ENCODE measurements around the gene PIK3R3. TPM values are rescaled to one million over a fixed set of nuclear protein-coding genes. Genes with fewer than 3 reads are reported as not detected.

PIK3R3 gene
- total and polyA plus RNA-seq, 7 donors = 6.7 to 24.2 (median 17.4) TPM

DNA sequence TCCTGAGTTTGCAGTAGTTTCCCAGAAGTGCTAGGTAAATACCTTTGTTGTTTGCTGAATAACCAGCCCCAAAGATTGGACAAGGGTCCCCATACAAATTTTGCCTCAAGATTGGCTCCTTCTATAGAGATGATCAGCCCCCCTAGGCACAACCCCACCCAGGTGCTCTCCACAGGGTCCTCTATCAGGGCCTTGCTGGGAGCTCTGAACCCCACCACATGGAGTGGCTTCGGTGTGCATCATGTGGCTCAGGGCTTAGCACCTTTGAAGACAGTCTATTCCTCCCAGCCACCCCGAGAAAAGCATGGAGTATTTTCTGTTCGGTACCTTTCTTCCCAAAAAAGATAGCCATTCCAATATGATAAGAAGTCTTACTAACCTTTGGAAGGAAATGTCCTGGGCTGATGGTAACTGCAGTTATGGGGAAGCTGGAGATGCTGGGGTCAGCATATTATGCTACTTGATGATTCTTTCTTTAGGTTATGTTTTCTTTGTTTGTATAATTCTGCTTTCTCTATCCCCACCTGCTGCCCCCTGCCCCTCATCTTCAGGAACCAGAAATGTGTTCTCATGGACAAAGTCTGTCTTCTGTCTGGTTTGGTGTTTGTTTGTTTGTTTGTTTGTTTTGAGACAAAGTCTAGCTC is 37.5 kb upstream of the PIK3R3 start:
- H3K27me3 ChIP-seq (ENCODE audit: insufficient read depth in 3 of 3, low read length in 2 of 3) = no peaks in the 10 kb centered on the region
- ATAC-seq = no peak
- H3K36me3 ChIP-seq (ENCODE audit: insufficient read depth in 1 of 2, low read depth in 1 of 2) = no peaks in the 10 kb centered on the region
- no peak overlapping the region for H3K27ac ChIP-seq
- H3K4me1 ChIP-seq = peaks cover 41% of the 10 kb centered on the region
- DNase-seq = no peak
- TF ChIP-seq, protein P1, sequence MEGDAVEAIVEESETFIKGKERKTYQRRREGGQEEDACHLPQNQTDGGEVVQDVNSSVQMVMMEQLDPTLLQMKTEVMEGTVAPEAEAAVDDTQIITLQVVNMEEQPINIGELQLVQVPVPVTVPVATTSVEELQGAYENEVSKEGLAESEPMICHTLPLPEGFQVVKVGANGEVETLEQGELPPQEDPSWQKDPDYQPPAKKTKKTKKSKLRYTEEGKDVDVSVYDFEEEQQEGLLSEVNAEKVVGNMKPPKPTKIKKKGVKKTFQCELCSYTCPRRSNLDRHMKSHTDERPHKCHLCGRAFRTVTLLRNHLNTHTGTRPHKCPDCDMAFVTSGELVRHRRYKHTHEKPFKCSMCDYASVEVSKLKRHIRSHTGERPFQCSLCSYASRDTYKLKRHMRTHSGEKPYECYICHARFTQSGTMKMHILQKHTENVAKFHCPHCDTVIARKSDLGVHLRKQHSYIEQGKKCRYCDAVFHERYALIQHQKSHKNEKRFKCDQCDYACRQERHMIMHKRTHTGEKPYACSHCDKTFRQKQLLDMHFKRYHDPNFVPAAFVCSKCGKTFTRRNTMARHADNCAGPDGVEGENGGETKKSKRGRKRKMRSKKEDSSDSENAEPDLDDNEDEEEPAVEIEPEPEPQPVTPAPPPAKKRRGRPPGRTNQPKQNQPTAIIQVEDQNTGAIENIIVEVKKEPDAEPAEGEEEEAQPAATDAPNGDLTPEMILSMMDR (IDR thresholded peaks at IDR 0.05) = no peak
- WGBS, 3 donors = 95 to 97% (median 97%) methylated on average over 3 of the region's 3 CpGs
- H3K9me3 ChIP-seq = no peaks in the 10 kb centered on the region
- H3K4me3 ChIP-seq = no peak overlapping the region
- intact Hi-C loops (cut with DNase I) = no loop called here

DNA sequence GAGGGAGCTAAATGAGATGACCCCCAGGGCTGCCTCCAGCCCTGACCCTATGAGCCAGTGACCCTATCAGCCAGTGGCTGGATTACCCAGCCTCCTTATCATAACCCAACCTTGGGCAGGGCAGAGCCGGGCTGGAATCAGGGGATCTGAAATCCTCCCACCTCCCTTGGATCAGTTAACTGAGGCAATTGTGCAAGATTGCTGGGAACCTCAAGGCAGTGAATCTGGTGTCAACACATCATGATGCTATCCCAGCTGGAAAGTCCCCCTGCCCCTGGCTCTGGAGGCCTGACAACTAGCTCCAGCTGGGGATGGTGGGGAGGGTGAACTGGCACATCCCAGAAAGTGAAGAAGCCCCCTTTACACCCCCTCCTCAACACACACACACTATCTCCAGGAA is 36.0 kb upstream of the PIK3R3 start:
- intact Hi-C loops (cut with DNase I) = no loop called here
- Histone ChIP-seq H3K4me1 (peaks cover 26% of the 10 kb centered on the region), H3K36me3 (ENCODE audit: insufficient read depth in 1 of 2, low read depth in 1 of 2) (no peaks in the 10 kb centered on the region), H3K9me3 (no peaks in the 10 kb centered on the region), H3K27ac (no peak overlapping the region), H3K27me3 (ENCODE audit: insufficient read depth in 3 of 3, low read length in 2 of 3) (no peaks in the 10 kb centered on the region), H3K4me3 (no peak overlapping the region)
- DNase-seq (no peak), ATAC-seq (no peak)
- TF ChIP-seq, protein P1 (IDR thresholded peaks at IDR 0.05) = no peak
- 73 to 100% (median 97%) methylated on average over 1 of the region's 1 CpG for WGBS, 3 donors

DNA sequence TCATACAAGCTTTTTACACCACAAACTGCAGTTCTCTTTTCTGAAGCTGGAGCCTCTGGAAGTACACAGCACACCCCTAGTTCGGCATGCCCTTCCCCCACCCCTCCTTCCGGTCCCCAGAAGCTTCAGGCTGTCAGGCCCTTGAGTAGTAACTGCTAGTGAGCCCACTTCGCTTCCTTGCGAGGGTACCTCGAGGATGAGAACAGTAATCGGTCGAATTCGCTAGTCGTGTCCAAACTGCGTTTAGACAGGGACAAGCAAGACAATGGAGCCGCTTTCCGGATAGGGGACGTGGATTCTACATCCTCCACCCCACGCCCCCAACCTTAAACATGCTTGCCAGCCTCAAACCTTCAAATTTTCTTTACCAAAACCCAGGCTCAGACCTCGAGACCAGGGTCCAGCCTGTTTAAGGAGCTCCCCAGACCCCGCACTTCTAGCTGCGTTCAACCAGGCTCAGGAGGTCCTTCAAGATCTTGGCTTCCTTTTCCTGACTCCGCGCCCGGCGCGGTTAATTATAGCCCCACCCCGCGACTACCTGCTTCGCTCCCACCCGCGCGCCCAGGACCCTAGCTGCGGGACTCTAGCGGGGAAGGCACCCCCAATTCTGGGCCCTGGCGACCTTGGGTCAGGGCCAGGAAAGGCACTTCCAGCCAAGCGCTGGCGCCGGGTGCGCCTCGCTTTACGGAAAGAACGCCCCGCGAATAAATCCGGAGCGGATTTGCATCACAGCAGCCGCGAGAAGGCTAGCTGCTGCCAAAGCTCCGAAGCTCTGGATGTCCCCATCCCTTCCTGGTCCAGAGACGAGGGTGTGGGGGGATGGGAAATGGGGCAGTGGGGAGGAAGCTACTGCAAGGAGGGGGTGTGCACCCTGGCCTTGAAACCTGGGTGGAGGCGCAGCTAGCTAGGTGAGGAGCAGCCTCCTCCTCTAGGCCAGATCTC is 34.4 kb upstream of the PIK3R3 start:
- H3K27me3 ChIP-seq (ENCODE audit: insufficient read depth in 3 of 3, low read length in 2 of 3) = no peaks in the 10 kb centered on the region
- peak overlapping the region; percentile 72 for H3K4me3 ChIP-seq
- H3K36me3 ChIP-seq (ENCODE audit: insufficient read depth in 1 of 2, low read depth in 1 of 2) = no peaks in the 10 kb centered on the region
- peak overlapping the region; percentile 72 for H3K27ac ChIP-seq
- TF ChIP-seq, protein P1 (IDR thresholded peaks at IDR 0.05) = no peak
- peaks cover 17% of the 10 kb centered on the region for H3K4me1 ChIP-seq
- 15 to 18% (median 16%) methylated on average over 47 of the region's 47 CpGs for WGBS, 3 donors
- DNase-seq (peak; percentile 48 to 74), ATAC-seq (peak; percentile 36 to 74 (median 59))
- intact Hi-C loops (cut with DNase I) = no loop called here
- H3K9me3 ChIP-seq = no peaks in the 10 kb centered on the region

DNA sequence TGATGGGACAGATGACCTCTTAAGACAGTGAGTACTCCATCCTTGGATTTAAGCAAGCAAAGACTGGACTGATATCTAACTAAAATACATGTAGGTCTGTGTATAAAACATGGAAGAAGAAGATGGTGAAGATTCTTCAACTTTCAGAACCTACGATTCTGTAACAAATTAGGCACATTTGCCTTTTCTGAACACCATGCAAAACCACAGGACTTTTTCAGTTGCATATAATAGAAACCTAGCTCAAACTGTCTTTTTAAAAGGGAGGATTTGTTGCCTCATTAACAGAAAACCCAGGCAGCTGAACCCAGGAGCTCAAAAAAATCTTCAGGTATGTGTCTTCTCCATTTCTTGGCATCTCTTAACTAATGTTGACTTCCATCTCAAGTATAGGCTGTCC is 27.8 kb upstream of the PIK3R3 start:
- TF ChIP-seq, protein P1 (IDR thresholded peaks at IDR 0.05) = no peak
- H3K4me1 ChIP-seq = no peaks in the 10 kb centered on the region
- no peak for ATAC-seq
- no peak overlapping the region for H3K4me3 ChIP-seq
- no peak overlapping the region for H3K27ac ChIP-seq
- H3K9me3 ChIP-seq = no peaks in the 10 kb centered on the region
- 82 to 86% (median 84%) methylated on average over 1 of the region's 1 CpG for WGBS, 3 donors
- no peak for DNase-seq
- no peaks in the 10 kb centered on the region for H3K36me3 ChIP-seq (ENCODE audit: insufficient read depth in 1 of 2, low read depth in 1 of 2)
- intact Hi-C loops (cut with DNase I) = no loop called here
- H3K27me3 ChIP-seq (ENCODE audit: insufficient read depth in 3 of 3, low read length in 2 of 3) = no peaks in the 10 kb centered on the region

Data from psoas muscle (tissue), 8 donors.